ENCODE measurements around the gene CPAMD8.
A peak's percentile ranks its signal among the peaks of the same experiment; 100 is the strongest.

Gene CPAMD8

DNA sequence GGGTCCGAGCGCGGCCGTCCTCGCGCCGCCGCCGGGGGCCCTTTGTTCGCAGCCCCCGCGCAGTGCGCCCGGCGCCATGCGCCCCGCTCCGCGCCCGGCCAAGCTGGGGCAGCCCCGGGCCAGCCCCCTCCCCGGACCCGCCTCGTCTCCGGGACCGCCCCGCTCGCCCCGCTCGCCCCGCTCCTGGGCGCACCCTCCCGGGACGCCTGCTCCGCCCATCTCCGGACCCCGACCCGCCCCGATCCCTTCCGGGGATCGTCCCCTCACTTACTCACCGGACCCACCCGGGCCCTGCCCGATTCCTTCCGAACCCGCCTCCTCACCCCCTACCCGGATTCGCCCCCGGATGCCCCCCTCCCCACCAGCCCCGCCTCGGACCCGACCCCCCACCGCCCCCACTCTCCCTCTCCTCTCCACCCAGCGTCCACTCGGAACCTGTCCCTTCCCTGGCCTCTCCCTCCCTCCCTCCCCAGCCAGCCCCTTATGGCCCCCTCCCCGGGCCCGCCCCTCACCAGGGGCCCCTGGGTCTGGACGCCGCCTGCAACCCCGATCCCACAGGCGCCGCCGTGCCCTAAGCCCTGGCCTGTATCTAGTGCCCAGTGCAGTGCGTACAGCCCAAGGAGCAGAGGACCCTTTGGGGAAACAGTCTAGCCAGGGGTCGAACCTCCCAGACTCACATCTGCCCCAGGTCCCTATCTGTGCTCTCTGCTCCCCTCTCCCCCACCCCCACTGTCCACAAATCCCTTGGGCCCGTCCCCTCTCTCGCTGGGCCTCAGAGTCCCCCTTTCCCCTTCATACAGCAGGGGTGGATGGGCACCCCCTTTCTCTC is at the start of gene CPAMD8:
Gene CPAMD8 (minus strand): TSS at position 105 of the 829 bp plus-strand sequence. CDS start 168 bp downstream, outside the sequence.
- DNase-seq, result no peak

DNA sequence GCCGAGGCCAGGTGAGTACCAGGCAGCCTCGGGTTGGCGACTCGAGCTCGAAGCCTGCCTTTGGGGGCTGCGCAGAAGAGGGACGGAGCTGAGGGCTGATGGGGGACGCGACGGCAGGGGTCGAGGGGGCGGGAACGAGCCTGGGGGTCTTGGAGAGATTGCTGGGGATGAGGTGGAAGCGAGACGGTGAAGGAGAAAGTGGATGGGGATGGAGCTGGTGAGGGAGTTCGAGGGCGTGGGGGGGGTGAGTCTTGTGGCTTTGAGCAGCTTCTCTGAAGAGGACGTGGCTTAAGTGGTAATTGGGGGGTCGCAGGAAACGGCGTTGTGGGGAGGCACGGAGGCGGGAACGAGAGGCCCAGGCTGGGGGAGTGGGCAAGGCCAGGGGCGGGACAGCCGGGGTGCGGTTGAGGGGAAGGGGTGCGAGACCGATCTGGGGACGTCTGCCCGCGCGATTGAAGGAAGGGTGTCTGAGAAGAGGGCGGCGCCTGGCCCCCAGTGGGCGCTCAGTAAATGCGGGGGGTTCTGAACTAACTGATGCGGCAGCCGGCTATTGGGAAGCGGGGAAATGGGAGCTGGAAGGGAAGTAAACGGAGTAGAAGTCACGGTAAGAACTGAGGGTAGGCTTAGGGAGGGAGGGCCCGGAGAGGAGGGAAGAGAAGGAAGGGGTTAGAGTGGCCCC is 49.4 kb upstream of the CPAMD8 start:
- DNase-seq, result peak; percentile 55 to 59

DNA sequence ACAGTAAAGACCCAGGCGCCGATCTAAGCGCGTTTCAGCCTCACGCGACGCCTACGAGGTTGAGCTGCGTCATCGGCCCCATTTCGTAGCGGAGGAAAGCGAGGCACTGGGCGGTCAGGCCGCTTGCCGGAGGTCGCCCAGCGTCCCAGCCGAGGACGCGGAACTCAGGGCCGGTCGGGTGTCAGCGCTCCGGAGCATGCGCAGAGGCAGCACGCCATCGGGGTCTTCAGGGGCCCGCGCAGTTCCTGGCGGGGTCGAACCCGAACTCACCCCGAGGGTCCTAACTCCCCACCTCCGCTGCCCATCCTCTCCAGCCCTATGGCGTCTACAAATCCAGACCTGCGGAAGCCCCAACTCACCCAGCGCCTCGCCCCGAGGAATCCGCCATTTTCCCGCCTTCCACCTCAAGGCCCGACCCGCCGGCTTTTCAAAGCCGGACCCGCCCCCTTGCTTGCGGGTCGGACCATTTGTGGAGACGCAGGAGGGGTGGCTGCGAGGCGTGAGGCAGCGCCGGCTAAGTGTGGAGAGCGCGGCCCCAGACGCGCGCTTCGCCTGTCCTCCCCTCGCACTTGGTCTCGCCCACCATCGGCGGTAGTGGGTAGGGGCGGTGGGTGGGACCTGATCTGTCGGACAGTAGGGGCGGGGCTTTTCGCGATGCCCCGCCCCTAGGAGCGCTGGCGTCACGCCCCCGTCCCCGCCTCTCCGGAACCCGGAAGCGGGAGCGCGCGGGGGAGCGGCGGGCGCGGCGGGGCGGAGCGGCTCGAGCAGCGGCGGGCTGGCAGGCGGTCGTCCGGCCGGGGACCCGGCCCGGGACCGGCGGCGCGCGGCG is 48.6 kb upstream of the CPAMD8 start, which contains the start of the genes HAUS8 and MYO9B:
Gene HAUS8 (minus strand): TSS at position 418 of the 829 bp plus-strand sequence. CDS start 30 bp downstream, at position 388.
Gene MYO9B (plus strand): TSS at position 743 of the 829 bp plus-strand sequence. CDS start 25,941 bp downstream, outside the sequence.
- peak; percentile 100 for DNase-seq

DNA sequence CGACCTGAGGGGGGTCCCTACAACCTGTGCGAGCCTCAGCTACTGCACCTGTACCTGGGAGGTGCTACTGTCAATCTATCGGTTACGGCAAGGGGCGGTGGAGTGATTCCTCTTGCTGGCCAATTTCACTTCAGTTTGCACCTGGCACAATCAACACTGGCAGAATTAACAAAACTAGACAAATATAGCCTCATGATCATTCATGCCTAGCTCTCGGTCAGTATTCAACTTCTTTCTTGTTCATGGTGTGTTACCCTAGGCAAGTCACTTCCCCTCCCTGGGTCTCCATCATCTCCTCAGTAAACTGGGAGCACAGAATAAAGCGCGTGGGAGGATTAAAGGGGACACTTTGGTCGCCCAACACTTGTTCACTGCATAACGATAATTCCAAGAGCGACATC is 48.0 kb upstream of the CPAMD8 start:
- DNase-seq, result no peak

DNA sequence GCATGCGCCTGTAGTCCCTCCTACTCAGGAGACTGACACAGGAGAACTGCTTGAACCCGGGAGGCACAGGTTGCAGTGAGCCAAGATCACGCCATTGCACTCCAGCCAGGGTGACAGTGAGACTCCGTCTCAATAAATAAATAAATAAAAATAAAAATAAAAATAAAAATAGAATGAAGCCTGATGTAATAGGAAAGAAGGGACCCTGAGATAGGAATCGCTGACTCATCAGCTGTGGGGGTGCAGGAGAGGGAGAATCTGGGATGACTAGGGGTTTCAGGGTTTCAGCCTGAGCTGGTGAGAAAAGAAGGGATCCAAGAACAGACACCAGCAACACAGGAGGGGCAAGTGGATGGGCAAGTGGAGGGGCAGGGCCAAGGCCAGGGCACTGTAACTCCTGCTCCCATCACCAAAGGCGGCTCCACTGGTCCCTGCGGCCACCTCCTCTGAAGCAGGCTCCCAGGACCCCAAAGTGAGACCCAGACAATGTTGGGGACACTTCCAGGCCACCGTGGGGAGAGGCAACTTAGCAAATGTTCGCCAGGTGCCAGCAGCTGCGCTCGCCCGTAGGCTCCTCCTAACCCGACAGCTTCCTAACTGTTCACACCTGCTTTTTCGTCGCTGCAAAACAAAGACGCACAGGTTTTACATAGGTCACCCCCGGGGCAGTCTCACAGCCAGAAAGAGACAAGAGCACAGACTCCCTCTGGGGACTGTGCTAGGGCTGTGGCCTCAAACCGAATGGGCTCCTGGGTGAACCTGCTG is 47.4 kb upstream of the CPAMD8 start:
- peak in 1 of 2 donors; percentile 27 for DNase-seq

DNA sequence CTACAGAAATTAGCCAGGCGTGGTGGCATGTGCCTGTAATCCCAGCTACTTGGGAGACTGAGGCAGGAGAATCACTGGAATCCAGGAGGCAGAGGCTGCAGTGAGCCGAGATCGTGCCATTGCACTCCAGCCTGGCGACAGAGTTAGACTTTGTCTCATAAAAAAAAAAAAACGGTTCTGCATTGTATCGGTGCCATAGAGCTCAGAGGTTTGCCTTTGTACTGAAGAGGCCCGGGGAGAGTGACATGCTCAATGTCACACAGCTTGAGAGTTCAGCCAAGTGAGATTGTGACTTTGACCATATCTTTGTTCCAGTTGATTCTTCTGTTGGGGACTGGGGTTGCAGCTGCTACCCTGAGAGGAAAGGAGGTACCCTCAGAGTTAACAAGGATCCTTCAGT is 44.3 kb upstream of the CPAMD8 start:
- no peak for DNase-seq

DNA sequence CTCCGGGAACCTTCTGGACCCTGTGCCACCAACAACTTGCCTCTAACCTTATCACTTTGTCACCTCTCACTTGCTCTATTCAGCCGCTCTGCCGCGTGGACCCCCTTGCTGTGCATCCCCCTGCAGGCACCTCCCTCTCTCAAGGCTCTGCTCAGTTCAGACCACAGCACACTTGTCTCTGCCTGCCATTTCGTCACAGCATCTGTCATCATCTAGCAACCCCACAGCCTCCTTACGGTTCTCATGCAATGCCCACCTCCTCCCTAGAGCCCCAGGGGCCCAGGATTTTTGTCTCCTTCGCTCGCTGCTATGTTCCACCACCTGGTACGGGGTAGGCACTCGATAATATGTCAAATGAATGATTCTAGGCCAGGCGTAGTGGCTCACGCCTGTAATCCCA is 43.8 kb upstream of the CPAMD8 start:
- DNase-seq, result no peak

DNA sequence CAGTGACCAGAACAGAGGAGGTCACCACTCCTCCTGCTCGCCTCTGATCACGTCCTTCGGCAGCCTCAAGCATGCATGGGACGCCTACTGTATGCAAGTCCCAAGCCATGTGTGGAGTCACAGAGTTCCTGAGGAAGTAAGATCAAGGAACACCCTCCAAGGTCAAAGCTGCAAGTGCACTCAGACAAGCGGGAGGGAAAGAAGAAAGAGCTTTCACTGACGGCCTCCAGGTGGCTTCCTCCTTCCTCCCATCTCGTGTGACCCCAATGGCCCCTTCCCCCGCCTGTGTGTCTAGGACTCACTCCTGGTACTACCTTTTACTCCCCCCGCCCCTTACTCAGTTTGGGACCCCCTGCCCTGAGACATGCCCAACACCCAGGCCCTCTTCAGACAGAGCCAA is 42.6 kb upstream of the CPAMD8 start:
- DNase-seq, result no peak

DNA sequence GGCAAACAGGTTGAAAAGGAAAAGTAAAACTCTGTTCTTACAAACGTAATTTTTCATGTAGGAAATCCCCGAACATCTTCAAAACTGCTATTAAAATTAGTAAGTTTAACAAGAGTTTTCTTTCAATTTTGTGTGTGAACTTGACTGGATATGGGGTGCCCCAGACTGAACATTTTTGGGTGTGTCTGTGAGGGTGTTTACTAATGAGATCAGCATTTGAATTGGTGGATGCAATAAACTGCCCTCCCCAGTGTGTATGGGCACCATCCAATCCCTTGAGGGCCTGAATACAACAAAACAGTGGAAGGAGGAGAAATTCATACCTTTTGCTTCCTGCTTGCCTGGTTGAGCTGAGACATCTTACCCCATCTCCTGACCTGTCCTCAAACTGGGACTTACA is 36.8 kb upstream of the CPAMD8 start:
- DNase-seq, result no peak

DNA sequence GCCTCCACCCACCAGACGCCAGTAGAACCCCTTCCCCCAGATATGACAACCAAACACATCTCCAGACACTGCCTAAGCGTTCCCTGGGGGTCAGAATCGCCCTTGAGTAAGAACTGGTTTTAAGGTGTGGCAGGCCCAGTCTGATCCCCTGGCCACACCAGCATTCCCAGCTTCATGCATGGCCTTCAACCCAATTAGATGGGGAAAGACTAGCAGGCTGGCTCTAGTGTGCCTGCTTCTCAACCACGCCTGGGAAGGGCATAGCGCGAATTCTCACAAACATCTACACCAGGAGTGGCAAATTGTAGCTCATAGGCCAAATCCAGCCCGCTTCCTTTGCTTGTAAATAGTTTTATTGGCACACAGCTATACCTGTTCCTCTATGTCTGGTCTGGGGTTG is 35.1 kb upstream of the CPAMD8 start:
- DNase-seq, result no peak

DNA sequence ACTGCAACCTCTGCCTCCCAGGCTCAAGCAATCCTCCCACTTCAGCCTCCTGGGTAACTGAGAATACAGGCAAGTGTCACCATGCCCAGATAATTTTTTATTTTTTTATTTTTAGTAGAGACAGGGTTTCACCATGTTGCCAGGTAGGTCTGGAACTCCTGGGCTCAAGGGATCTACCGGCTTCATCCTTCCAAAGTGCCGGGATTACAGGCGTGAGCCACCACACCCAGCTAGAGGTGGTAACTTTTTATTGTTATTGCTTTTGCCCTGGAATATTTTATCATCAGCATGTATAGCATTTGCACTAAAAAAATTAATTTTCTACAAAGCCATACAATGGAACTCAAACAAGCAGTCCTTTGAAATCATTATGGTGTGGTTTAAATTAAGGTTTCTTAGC is 34.6 kb upstream of the CPAMD8 start:
- no peak for DNase-seq

DNA sequence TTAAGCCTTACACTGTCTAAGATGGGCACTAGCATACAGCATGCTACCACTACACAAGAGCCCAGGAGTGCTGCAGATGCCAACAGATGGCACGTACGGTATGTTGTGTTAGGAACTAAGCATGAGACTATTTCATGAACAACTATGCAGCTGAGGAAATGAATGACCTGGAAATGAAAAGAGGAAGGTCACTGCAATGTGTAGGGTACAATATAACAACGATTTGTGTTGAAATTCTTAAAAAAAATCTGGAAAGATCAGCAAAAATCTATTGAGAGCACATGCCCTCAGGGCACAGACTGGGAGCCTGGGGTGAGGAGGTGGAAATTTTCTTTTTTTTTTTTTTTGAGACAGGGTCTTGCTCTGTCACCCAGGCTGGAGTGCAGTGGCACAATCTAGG is 34.2 kb upstream of the CPAMD8 start:
- no peak for DNase-seq

DNA sequence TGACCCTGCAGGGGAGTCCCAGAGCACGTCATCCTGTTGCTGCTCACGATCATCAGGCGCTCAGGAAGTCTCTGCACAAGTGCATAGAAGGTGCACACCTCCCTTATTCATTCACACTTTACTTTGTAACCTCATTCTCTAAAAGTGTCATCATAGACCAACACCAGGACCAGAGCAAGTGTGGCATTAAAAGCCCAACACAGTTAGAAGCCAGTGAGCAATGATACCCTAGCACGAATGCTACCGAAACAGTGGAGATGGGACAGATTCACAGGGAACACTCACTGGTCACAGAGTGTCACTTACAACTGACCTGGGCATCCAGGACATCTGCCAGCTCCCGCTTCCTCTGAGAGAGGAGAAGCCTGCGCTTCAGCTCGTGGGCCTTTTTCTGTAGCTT is 31.6 kb upstream of the CPAMD8 start:
- DNase-seq, result no peak

DNA sequence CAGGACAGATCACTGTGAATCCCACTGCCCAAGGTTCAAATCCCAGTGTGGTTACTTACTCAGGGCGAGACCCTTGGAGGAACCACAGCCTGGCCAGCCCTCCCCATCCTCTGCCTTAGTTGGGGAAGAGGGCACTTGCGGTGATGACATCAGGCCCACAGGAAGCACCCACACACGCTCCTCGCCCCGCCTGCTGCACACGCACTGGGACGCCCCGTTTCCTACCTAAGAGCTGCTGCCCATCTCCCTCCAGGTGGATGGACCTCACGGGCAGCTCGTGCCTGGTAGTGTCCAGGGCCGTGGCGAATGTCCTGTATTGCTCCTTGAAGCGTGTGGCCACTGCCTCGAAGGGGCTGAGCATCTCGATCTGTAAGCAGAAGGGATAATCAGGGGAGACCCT is 29.0 kb upstream of the CPAMD8 start:
- DNase-seq, result no peak

DNA sequence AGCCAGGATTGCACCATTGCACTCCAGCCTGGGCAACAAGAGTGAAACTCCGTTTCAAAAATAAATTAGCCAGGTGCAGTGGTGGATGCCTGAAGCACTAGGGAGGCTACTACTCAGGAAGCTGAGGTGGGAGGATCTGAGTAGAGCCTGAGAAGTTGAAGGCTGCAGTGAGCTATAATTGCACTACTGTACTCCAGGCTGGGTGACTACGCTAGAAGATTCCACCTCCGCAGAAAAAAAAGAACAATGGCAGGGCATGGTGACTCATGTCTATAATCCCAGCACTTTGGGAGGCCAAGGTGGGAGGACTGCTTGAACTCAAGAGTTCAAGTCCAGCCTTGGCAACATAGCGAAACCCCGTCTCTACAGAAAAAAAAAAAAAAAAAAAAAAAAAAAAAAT is 28.1 kb upstream of the CPAMD8 start:
- no peak for DNase-seq

DNA sequence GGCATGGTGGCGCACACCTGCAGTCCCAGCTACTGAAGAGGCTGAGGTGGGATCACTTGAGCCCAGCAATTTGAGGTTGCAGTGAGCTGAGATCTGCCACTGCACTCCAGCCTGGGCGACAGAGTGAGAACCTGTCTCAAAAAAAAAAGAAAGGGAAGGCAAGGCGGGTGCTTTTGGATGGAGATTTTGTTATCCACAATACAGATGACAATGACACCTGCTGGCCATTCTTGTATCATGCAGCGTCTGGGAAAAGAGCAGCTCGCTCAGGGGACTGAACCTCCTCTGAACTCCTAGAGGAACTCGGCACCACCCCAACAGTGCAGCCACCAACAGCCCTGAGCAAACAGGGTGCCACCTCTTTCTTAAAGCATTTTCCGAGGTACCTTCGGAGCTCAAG is 25.8 kb upstream of the CPAMD8 start:
- DNase-seq, result peak; percentile 35 to 43

DNA sequence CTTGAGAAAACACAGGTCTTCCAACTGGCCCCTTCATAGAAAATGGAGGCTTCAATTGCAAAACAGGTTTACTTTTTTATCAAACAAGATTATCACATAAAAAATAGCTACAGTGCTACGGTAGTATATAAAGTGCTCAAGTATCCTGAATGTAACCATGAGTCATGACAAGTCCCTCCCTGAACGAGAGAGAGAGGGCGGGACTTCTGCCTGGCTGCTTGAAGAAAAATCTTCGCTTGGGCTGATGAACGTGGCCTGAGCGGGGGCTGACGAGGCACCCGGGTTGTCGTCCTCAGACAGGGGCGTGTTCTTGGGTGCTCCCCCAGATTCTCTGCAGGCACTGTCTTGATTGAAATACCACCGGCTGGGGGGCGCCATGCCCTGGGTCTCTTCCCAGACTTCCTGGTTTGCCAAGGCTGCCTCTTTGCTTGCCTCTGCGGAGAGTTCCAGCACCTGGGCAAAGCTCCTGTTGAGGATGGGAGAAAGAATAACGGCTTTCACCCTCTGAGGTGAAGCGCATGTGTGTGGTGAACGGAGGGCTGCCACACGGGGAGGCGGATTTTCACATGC is 23.2 kb upstream of the CPAMD8 start:
- DNase-seq, result no peak

DNA sequence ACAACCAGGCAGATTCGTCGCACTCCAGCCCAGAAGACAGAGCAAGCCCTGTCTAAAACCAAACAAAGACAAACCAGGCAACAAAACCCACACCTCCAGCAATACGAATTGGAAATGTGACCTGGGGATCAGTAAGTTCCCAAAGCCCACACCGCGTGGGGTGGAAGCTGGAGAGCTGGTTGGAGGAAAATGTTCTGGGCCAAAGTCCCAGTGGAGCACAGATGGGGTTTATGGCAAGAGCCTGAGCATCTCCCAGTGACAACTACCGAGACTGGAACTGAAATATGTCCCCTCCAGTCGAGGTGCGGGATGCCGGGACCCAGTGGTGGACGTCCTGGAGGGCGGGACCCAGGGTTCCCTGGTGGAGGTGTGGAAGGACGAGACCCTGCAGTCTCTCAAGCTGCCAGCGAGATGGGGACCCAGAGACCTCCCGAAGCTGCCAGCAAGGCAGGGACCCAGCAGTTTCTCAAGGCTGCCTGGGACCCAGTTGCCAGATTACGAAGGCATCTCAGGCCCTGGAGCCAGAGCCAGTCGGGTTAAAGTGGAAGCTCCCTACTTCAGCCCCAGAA is 22.4 kb upstream of the CPAMD8 start:
- no peak for DNase-seq

DNA sequence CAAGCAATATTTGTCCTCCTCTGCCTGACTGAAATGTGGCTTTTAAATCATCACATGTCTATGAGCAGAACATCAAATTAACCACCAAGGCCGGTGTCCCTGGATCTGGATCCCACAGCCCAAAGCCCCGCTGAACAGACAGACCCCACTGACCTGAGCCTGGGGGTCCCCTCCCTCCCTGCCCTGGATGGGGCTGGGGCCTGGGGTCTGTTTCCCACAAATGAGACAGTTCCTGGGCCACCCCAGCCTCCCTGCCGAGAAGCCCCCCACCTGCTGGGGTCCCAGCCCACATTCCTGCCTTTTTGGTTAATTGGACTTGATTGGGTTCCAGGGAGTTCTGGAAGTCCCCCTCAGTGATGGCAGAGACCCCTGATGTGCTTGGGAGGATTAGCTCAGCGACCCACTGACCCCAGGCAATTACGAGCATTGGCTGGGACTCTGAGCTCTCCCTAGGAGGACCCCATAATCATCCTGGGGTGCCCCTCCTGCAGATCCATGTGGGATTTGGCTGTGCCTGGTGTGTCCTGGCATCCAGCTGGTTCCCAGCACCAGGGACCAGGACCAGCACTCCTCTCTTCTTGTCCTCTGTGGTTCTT is 19.4 kb upstream of the CPAMD8 start:
- no peak for DNase-seq

DNA sequence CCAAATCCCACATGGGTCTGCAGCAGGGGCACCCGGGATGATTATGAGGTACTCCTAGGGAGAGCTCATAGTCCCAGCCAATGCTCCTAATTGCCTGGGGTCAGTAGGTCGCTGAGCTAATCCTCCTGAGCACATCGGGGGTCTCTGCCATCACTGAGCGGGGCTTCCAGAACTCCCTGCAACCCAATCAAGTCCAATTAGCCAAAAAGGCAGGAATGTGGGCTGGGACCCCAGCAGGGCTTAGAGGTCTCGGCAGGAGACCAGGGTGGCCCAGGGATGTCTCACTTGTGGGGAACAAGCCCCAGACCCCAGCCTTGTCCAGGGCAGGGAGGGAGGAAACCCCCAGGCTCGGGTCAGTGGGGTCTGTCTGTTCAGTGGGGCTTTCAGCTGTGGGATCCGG is 17.1 kb upstream of the CPAMD8 start:
- DNase-seq, result no peak

DNA sequence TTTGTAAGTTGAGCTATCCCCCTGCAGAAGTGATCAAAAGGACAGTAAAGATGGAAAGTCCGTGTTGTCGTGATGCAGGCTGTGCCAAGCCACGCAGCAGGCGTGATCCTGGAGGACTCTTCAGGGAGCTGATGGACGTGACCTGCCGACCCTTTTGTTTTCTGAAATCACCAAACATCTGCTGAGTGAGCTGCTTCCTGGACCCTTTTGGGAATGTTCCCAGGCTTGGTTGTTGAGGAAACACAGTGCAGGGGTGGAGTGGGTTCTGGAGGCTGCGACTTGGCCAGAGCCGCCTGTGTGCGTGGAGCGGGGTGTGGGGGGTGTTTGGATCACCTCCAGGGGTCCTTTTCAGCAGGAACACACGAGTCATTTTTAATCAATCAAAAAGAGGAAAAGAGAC is 15.4 kb upstream of the CPAMD8 start:
- DNase-seq, result no peak

Measured in CD4-positive, alpha-beta T cell treated with Interleukin-1 beta for 1 hour (primary cell).